GM18502 (cell line): ENCODE measurements around the gene NOTCH1.
"Not testable (repeated sequence)": the region's sequence is repeated elsewhere in the genome, so short reads cannot be mapped to it uniquely, and the experiment has no call there.

ENCODE experiments used
- ATAC-seq: cut with Tn5 transposase; IDR thresholded peaks from one replicate; pipeline ENCODE4 v1.9.1; 2021; ENCODE audit warnings: mild to moderate bottlenecking; ENCODE audit not compliant: unreplicated experiment, poor library complexity

NOTCH1 gene

GRCh38 chr9:136579650-136580219 lies 33.9 kb upstream of the NOTCH1 start:
- ATAC-seq, result not testable (repeated sequence)

- no peak for ATAC-seq
These were observed 33.2 kb upstream of the NOTCH1 start for GRCh38 chr9:136578915-136579649.

- ATAC-seq, result no peak
These were observed 32.7 kb upstream of the NOTCH1 start for GRCh38 chr9:136578626-136578914.

- no peak for ATAC-seq
These were observed 32.2 kb upstream of the NOTCH1 start for GRCh38 chr9:136577941-136578625.

- ATAC-seq, result no peak
These were observed 30.4 kb upstream of the NOTCH1 start for GRCh38 chr9:136576269-136576626.

GRCh38 chr9:136575626-136576268 lies 29.9 kb upstream of the NOTCH1 start:
- no peak for ATAC-seq

- not testable (repeated sequence) for ATAC-seq
These were observed 28.8 kb upstream of the NOTCH1 start for GRCh38 chr9:136574606-136575005.

- no peak for ATAC-seq
These were observed 27.2 kb upstream of the NOTCH1 start for GRCh38 chr9:136572828-136573625.

GRCh38 chr9:136572003-136572827 lies 26.4 kb upstream of the NOTCH1 start:
- no peak for ATAC-seq

- no peak for ATAC-seq
These were observed 25.7 kb upstream of the NOTCH1 start for GRCh38 chr9:136571531-136571930.

GRCh38 chr9:136570916-136571315 lies 25.1 kb upstream of the NOTCH1 start:
- ATAC-seq, result no peak

GRCh38 chr9:136570191-136570845 lies 24.5 kb upstream of the NOTCH1 start:
- ATAC-seq, result no peak

GRCh38 chr9:136569526-136570148 lies 23.8 kb upstream of the NOTCH1 start:
- no peak for ATAC-seq

- no peak for ATAC-seq
These were observed 22.6 kb upstream of the NOTCH1 start for GRCh38 chr9:136568288-136569081.

- no peak for ATAC-seq
These were observed 21.9 kb upstream of the NOTCH1 start for GRCh38 chr9:136567651-136568287.

- ATAC-seq, result no peak
These were observed 21.1 kb upstream of the NOTCH1 start for GRCh38 chr9:136566901-136567300.

GRCh38 chr9:136566553-136566895 lies 20.7 kb upstream of the NOTCH1 start:
- no peak for ATAC-seq
